Posterior cingulate gyrus (tissue), 11 donors: Measurements from ENCODE around the gene EEF1A2.

ENCODE experiments used
- DNase-seq, 10 donors: peaks; one replicate each; pipeline versions ENCODE4 v3.0.0 to v3.0.0-alpha.2; 2020 to 2021; ENCODE audit warnings: mixed read lengths in 3 of 10
- intact Hi-C: fragments of 100-400 bp; cut with DNase I; formaldehyde crosslinking; loops from one replicate; pipeline ENCODE4 v1.15.1; 2023

The EEF1A2 gene

GRCh38 chr20:63459070-63459380 lies 39.9 kb downstream of the EEF1A2 start:
- intact Hi-C loops: no loop called here
- no peak for DNase-seq

- intact Hi-C loops: no loop called here
- DNase-seq: no peak
Measured at GRCh38 chr20:63458170-63459069, 40.5 kb downstream of the EEF1A2 start.

GRCh38 chr20:63457737-63458136 lies 41.1 kb downstream of the EEF1A2 start:
- DNase-seq: peak; percentile 46 to 96 (median 78)
- intact Hi-C loops: no loop called here

- intact Hi-C loops: no loop called here
- DNase-seq: no peak
Measured at GRCh38 chr20:63456429-63457284, 42.2 kb downstream of the EEF1A2 start.

GRCh38 chr20:63455568-63455859 lies 43.4 kb downstream of the EEF1A2 start:
- no peak for DNase-seq
- intact Hi-C loops: no loop called here

GRCh38 chr20:63454731-63455567 lies 43.9 kb downstream of the EEF1A2 start:
- DNase-seq: no peak
- intact Hi-C loops: no loop called here

- intact Hi-C loops: no loop called here
- no peak for DNase-seq
Measured at GRCh38 chr20:63452821-63453523, 45.9 kb downstream of the EEF1A2 start.

- DNase-seq: no peak
- intact Hi-C loops: no loop called here
Measured at GRCh38 chr20:63452341-63452740, 46.5 kb downstream of the EEF1A2 start.

GRCh38 chr20:63451821-63452220 lies 47.1 kb downstream of the EEF1A2 start:
- DNase-seq: no peak
- intact Hi-C loops: no loop called here

GRCh38 chr20:63449796-63450730 lies 48.8 kb downstream of the EEF1A2 start:
- intact Hi-C loops: no loop called here
- DNase-seq: no peak

- intact Hi-C loops: no loop called here
- DNase-seq: no peak
Measured at GRCh38 chr20:63449025-63449424, 49.9 kb downstream of the EEF1A2 start.

GRCh38 chr20:63448031-63448430 lies 50.9 kb downstream of the EEF1A2 start:
- peak in 1 of 10 donors; percentile 47 for DNase-seq
- intact Hi-C loops: no loop called here

GRCh38 chr20:63447320-63447719 lies 51.6 kb downstream of the EEF1A2 start:
- intact Hi-C loops: no loop called here
- no peak for DNase-seq

GRCh38 chr20:63446216-63447024 lies 52.5 kb downstream of the EEF1A2 start:
- intact Hi-C loops: no loop called here
- DNase-seq: peak in 2 of 10 donors; percentile 49 to 90

- peak in 1 of 10 donors; percentile 84 for DNase-seq
- intact Hi-C loops: no loop called here
Measured at GRCh38 chr20:63445075-63445734, 53.7 kb downstream of the EEF1A2 start.

GRCh38 chr20:63444548-63444947 lies 54.3 kb downstream of the EEF1A2 start:
- intact Hi-C loops: no loop called here
- DNase-seq: no peak

- intact Hi-C loops: no loop called here
- no peak for DNase-seq
Measured at GRCh38 chr20:63443606-63444395, 55.1 kb downstream of the EEF1A2 start.
